Mammary epithelial cell (primary cell): ENCODE measurements around the gene TRAPPC3L.

Experiments
- EZH2 ChIP-seq: IDR thresholded peaks from 2 replicates; pipeline ENCODE4 v1.6.1; 2012; ENCODE audit warnings: low read length, inconsistent platforms, borderline replicate concordance
- TF ChIP-seq, protein P1 (sequence below), 2 donors: IDR thresholded peaks in 1 of 2; conservative IDR thresholded peaks in 1 of 2; 2 replicates each; pipeline ENCODE4 v1.5.1; 2011 to 2012; ENCODE audit warnings: inconsistent platforms in 2 of 2, low read length in 2 of 2, mild to moderate bottlenecking in 2 of 2, control low read depth in 1 of 2, low read depth in 1 of 2; ENCODE audit not compliant: insufficient read depth in 1 of 2; ENCODE audit errors: extremely low read depth in 1 of 2

DNA sequence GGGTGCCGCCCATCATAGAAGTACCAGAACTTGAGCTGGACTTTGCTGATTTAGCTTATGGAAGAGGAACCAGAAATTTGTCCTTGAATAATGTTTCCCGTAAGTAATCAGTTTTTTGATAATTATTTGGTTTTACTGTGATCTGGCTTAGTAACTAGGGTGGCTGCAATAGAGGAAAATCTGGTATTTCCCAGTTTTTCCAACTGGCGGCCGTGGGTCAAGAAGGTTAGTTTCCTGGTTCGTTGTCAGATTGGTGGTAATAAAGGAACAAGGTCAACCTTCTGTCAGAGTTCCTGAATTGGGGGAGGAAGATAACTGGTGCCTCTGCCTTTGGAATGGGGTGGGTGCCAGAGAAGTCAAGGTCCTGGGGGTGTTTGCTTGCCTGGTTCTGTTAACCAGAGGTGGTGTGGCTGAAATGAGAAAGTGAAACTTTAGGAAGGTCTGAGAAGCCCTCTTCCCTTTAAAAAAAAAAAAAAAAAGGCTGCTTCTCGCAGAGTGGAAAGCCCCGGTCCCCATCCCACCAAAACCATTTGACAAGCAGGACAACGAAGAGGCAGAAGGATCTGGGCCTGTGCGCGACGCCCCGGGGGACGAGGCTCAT is 84.1 kb downstream of the TRAPPC3L start, which contains the start of gene CALHM6:
- TF ChIP-seq, protein P1, sequence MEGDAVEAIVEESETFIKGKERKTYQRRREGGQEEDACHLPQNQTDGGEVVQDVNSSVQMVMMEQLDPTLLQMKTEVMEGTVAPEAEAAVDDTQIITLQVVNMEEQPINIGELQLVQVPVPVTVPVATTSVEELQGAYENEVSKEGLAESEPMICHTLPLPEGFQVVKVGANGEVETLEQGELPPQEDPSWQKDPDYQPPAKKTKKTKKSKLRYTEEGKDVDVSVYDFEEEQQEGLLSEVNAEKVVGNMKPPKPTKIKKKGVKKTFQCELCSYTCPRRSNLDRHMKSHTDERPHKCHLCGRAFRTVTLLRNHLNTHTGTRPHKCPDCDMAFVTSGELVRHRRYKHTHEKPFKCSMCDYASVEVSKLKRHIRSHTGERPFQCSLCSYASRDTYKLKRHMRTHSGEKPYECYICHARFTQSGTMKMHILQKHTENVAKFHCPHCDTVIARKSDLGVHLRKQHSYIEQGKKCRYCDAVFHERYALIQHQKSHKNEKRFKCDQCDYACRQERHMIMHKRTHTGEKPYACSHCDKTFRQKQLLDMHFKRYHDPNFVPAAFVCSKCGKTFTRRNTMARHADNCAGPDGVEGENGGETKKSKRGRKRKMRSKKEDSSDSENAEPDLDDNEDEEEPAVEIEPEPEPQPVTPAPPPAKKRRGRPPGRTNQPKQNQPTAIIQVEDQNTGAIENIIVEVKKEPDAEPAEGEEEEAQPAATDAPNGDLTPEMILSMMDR (conservative IDR thresholded peaks at IDR 0.05 in 1 of 2, IDR thresholded peaks at IDR 0.05 in 1 of 2; ENCODE audit: extremely low read depth in 1 of 2, insufficient read depth in 1 of 2, low read depth in 1 of 2, low read length in 2 of 2): no peak
- TF ChIP-seq EZH2: no peak
